Astrocyte (in vitro differentiated cells and primary cell): ENCODE data around the gene KANK4. TPM values are rescaled to one million over a fixed set of nuclear protein-coding genes. Genes with fewer than 3 reads are reported as not detected.

Experiments
- DNase-seq: peaks from one replicate; pipeline ENCODE4 v3.0.0-alpha.2; 2010; ENCODE audit warnings: low read depth
- FAIRE-seq: peaks from 2 replicates; lab custom pipeline; 2011; peaks lifted over from hg19 to GRCh38; lab: Jason Lieb, UNC
- H2AFZ ChIP-seq: 2 replicates; pipeline ENCODE4 v1.6.0; 2012; ENCODE audit warnings: low read depth, low read length, inconsistent platforms
- H3K27ac ChIP-seq: 2 replicates; pipeline ENCODE4 v1.5.1; 2011; ENCODE audit warnings: low read depth, low read length, inconsistent platforms
- H3K27me3 ChIP-seq: 2 replicates; pipeline ENCODE4 v1.6.0; 2011; ENCODE audit warnings: low read length, inconsistent platforms; ENCODE audit not compliant: insufficient read depth
- H3K36me3 ChIP-seq: 2 replicates; pipeline ENCODE4 v1.5.1; 2011; ENCODE audit warnings: low read length, inconsistent platforms; ENCODE audit not compliant: insufficient read depth
- H3K4me1 ChIP-seq: 2 replicates; pipeline ENCODE4 v1.5.1; 2011; ENCODE audit warnings: low read length, inconsistent platforms; ENCODE audit not compliant: insufficient read depth
- H3K4me2 ChIP-seq: 2 replicates; pipeline ENCODE4 v1.6.0; 2012; ENCODE audit warnings: low read length, inconsistent platforms
- H3K4me3 ChIP-seq: 2 replicates; pipeline ENCODE4 v1.5.1; 2011; ENCODE audit warnings: low read depth, mild to moderate bottlenecking, low read length, inconsistent platforms; ENCODE audit not compliant: insufficient read depth
- H3K79me2 ChIP-seq: 2 replicates; pipeline ENCODE4 v1.6.0; 2012; ENCODE audit warnings: mild to moderate bottlenecking, low read length, inconsistent platforms; ENCODE audit not compliant: insufficient read depth
- H3K9ac ChIP-seq: 2 replicates; pipeline ENCODE4 v1.6.0; 2012; ENCODE audit warnings: mild to moderate bottlenecking, low read length, inconsistent platforms
- H3K9me3 ChIP-seq: 2 replicates; pipeline ENCODE4 v1.5.1; 2012; ENCODE audit warnings: low read depth, mild to moderate bottlenecking, low read length, inconsistent platforms; ENCODE audit not compliant: insufficient read depth
- H4K20me1 ChIP-seq: 2 replicates; pipeline ENCODE4 v1.6.0; 2012; ENCODE audit warnings: low read length, inconsistent platforms; ENCODE audit not compliant: insufficient read depth
- H3K27ac Mint-ChIP-seq: one replicate; pipeline ENCODE4 v1.8.0; 2021; ENCODE audit warnings: mild to moderate bottlenecking, mixed read lengths; ENCODE audit not compliant: unreplicated experiment
- H3K27me3 Mint-ChIP-seq: one replicate; pipeline ENCODE4 v1.8.0; 2021; ENCODE audit warnings: low read depth, mixed read lengths; ENCODE audit not compliant: unreplicated experiment
- H3K36me3 Mint-ChIP-seq: one replicate; pipeline ENCODE4 v1.8.0; 2021; ENCODE audit warnings: low read depth, mixed read lengths; ENCODE audit not compliant: unreplicated experiment
- H3K4me1 Mint-ChIP-seq: one replicate; pipeline ENCODE4 v1.8.0; 2021; ENCODE audit warnings: low read depth, mixed read lengths; ENCODE audit not compliant: unreplicated experiment
- H3K4me3 Mint-ChIP-seq: one replicate; pipeline ENCODE4 v1.8.0; 2021; ENCODE audit warnings: mild to moderate bottlenecking, moderate library complexity, mixed read lengths; ENCODE audit not compliant: unreplicated experiment
- H3K9me3 Mint-ChIP-seq: one replicate; pipeline ENCODE4 v1.8.0; 2021; ENCODE audit warnings: mild to moderate bottlenecking, mixed read lengths; ENCODE audit not compliant: unreplicated experiment
- EZH2 ChIP-seq: IDR thresholded peaks from 2 replicates; pipeline ENCODE4 v1.6.1; 2012; ENCODE audit warnings: mild to moderate bottlenecking, low read length, inconsistent platforms; ENCODE audit not compliant: insufficient read depth
- total RNA-seq: library from RNA; stranded (reverse); gene quantifications from 2 replicates; pipeline ENCODE4 v1.2.1, GENCODE V29; 2021
- TF ChIP-seq, protein P1 (sequence below): IDR thresholded peaks from 2 replicates; pipeline ENCODE4 v1.5.1; 2011; ENCODE audit warnings: low read depth, mild to moderate bottlenecking, inconsistent platforms, low read length, moderate library complexity; ENCODE audit not compliant: insufficient read depth

The KANK4 gene
- total RNA-seq, 1 donor from 2014 or later: 8.5 TPM

DNA sequence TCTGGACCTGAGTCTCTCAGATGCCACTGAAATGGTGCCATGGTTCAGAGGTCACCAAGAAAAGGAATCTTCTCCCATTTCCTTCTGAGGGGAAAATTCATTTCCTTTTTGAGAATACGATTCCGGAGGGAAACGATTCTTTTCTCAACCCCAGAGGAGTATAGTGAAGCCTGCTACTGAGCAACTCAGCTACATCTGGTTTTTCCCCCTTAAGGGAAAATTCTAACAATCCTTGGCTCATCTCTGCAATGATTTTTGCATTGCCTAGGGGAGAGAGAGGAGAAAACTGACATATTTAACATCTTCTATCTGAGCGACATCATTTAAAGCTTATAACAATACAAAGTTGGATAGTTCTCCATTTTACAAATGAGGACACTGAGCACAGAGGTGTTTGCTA lies 22.4 kb upstream of the KANK4 start:
- no peaks in the 10 kb centered on the region for H3K9me3 ChIP-seq
- H2AFZ ChIP-seq: no peak overlapping the region
- H3K4me2 ChIP-seq: no peak overlapping the region
- FAIRE-seq: no peak
- no peaks in the 10 kb centered on the region for H4K20me1 ChIP-seq
- Mint-ChIP-seq H3K9me3 (peaks cover 2% of the 10 kb centered on the region), H3K27ac (no peak overlapping the region), H3K27me3 (peaks cover 24% of the 10 kb centered on the region), H3K4me1 (peaks cover 13% of the 10 kb centered on the region), H3K36me3 (peaks cover 2% of the 10 kb centered on the region), H3K4me3 (no peak overlapping the region)
- no peaks in the 10 kb centered on the region for H3K36me3 ChIP-seq
- no peak overlapping the region for H3K4me3 ChIP-seq
- no peak overlapping the region for H3K27ac ChIP-seq
- H3K9ac ChIP-seq: no peak overlapping the region
- TF ChIP-seq EZH2: no peak
- TF ChIP-seq, protein P1, sequence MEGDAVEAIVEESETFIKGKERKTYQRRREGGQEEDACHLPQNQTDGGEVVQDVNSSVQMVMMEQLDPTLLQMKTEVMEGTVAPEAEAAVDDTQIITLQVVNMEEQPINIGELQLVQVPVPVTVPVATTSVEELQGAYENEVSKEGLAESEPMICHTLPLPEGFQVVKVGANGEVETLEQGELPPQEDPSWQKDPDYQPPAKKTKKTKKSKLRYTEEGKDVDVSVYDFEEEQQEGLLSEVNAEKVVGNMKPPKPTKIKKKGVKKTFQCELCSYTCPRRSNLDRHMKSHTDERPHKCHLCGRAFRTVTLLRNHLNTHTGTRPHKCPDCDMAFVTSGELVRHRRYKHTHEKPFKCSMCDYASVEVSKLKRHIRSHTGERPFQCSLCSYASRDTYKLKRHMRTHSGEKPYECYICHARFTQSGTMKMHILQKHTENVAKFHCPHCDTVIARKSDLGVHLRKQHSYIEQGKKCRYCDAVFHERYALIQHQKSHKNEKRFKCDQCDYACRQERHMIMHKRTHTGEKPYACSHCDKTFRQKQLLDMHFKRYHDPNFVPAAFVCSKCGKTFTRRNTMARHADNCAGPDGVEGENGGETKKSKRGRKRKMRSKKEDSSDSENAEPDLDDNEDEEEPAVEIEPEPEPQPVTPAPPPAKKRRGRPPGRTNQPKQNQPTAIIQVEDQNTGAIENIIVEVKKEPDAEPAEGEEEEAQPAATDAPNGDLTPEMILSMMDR: no peak
- H3K27me3 ChIP-seq: no peaks in the 10 kb centered on the region
- no peaks in the 10 kb centered on the region for H3K79me2 ChIP-seq
- no peak for DNase-seq
- peaks cover 5% of the 10 kb centered on the region for H3K4me1 ChIP-seq

- Mint-ChIP-seq H3K27me3 (peaks cover 21% of the 10 kb centered on the region), H3K27ac (no peak overlapping the region), H3K4me1 (peaks cover 13% of the 10 kb centered on the region), H3K9me3 (peaks cover 2% of the 10 kb centered on the region), H3K4me3 (no peak overlapping the region), H3K36me3 (peaks cover 2% of the 10 kb centered on the region)
- DNase-seq (no peak), FAIRE-seq (no peak)
- Histone ChIP-seq H3K27me3 (no peaks in the 10 kb centered on the region), H3K27ac (no peak overlapping the region), H2AFZ (no peak overlapping the region), H3K36me3 (no peaks in the 10 kb centered on the region), H3K4me1 (peaks cover 5% of the 10 kb centered on the region), H3K4me2 (no peak overlapping the region), H4K20me1 (no peaks in the 10 kb centered on the region), H3K79me2 (no peaks in the 10 kb centered on the region), H3K9ac (no peak overlapping the region), H3K4me3 (no peak overlapping the region), H3K9me3 (no peaks in the 10 kb centered on the region)
- TF ChIP-seq, protein P1: no peak
- no peak for TF ChIP-seq EZH2
Measured at GRCh38 chr1:62341089-62341488, 21.9 kb upstream of the KANK4 start.

GRCh38 chr1:62337706-62338631 lies 18.7 kb upstream of the KANK4 start:
- peak overlapping the region; percentile 91 for H3K27ac Mint-ChIP-seq
- H3K4me1 Mint-ChIP-seq: peaks cover 24% of the 10 kb centered on the region
- peak overlapping the region; percentile 75 for H3K4me3 Mint-ChIP-seq
- peaks cover 2% of the 10 kb centered on the region for H3K36me3 Mint-ChIP-seq
- Histone ChIP-seq H3K36me3 (no peaks in the 10 kb centered on the region), H3K79me2 (no peaks in the 10 kb centered on the region), H3K4me2 (peak overlapping the region; percentile 39), H3K4me1 (peaks cover 5% of the 10 kb centered on the region), H3K9ac (no peak overlapping the region), H3K27me3 (no peaks in the 10 kb centered on the region), H4K20me1 (no peaks in the 10 kb centered on the region), H2AFZ (peak overlapping the region; percentile 71), H3K9me3 (no peaks in the 10 kb centered on the region), H3K27ac (no peak overlapping the region), H3K4me3 (no peak overlapping the region)
- no peak for FAIRE-seq
- peak; percentile 21 for DNase-seq
- H3K27me3 Mint-ChIP-seq: peaks cover 4% of the 10 kb centered on the region
- TF ChIP-seq EZH2: no peak
- TF ChIP-seq, protein P1: no peak
- H3K9me3 Mint-ChIP-seq: peaks cover 7% of the 10 kb centered on the region
